Measurements from ENCODE around the gene CYB5RL. TPM values are rescaled to one million over a fixed set of nuclear protein-coding genes. Genes with fewer than 3 reads are reported as not detected.

The CYB5RL gene, protein sequence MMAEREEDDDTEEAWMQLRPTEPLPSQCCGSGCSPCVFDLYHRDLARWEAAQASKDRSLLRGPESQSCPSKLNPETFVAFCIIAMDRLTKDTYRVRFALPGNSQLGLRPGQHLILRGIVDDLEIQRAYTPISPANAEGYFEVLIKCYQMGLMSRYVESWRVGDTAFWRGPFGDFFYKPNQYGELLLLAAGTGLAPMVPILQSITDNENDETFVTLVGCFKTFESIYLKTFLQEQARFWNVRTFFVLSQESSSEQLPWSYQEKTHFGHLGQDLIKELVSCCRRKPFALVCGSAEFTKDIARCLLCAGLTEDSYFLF
- 3.5 and 3.7 TPM in 2 replicates for total RNA-seq (ENCODE audit: low replicate concordance)

GRCh38 chr1:54199765-54200518 lies at the start of gene CYB5RL, which contains the start of gene MRPL37:
Gene CYB5RL (minus strand): TSS chr1:54200030. CDS start chr1:54195616, 4,414 bp downstream.
Gene MRPL37 (plus strand): TSS chr1:54200167. CDS start chr1:54200244, 77 bp downstream.

DNA sequence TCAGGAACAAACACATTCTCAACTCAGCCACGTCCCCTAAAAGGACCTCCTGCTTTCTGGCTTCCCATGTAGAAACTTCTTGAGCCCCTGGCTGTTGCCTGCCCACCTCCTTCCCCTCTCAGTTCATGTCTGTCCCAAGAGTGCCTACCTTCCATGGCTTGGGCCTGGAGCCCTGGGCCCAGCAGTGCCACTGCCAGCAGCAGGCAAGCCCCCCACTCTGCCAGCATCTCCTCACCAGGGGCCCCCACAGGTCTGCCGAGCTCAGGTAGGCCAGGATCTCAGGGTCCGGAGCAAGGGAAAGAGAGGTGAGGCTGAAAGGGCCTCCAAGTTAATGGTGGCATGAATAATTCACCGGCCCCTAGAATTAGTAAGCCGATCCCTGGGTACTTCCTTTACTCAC lies 47.1 kb downstream of the CYB5RL start, which contains the start of gene CDCP2:
TSS of gene CDCP2 (minus strand) at position 305 of the 400 bp plus-strand sequence. CDS start at position 227, 78 bp downstream.

Other genes with a start within 250 kb of the CYB5RL start
- gene LDLRAD1, start 181.8 kb downstream of the CYB5RL start, total RNA-seq (ENCODE audit: low replicate concordance) = not detected in 2 replicates
- gene TMEM59, start 146.8 kb downstream of the CYB5RL start, total RNA-seq (ENCODE audit: low replicate concordance) = 312 and 606 TPM in 2 replicates
- 2.6 and 4.4 TPM in 2 replicates for gene TCEANC2, start 146.4 kb downstream of the CYB5RL start, total RNA-seq (ENCODE audit: low replicate concordance)
- gene CDCP2, start 47.0 kb downstream of the CYB5RL start, total RNA-seq (ENCODE audit: low replicate concordance) = not detected in 2 replicates
- 25.7 and 47.0 TPM in 2 replicates for gene MRPL37, start 137 bp upstream of the CYB5RL start, total RNA-seq (ENCODE audit: low replicate concordance)
- gene SSBP3, start 206.4 kb upstream of the CYB5RL start, total RNA-seq (ENCODE audit: low replicate concordance) = 8.9 and 14.2 TPM in 2 replicates

Measured in smooth muscle cell of the coronary artery (primary cell).